Activated gamma-delta T cell treated with Interleukin-2 at 50 U/mL for 16 hours (primary cell): ENCODE results near the gene NCBP2L.
"Not testable (repeated sequence)": the region's sequence is repeated elsewhere in the genome, so short reads cannot be mapped to it uniquely, and the experiment has no call there.

Experiments used
- DNase-seq: peaks from one replicate; pipeline ENCODE4 v3.0.0-alpha.2; 2020

NCBP2L gene

GRCh38 chrX:107753187-107753586 lies 24.3 kb upstream of the NCBP2L start:
- no peak for DNase-seq

- DNase-seq: no peak
Measured at GRCh38 chrX:107755721-107756120, 21.8 kb upstream of the NCBP2L start.

GRCh38 chrX:107758231-107758766 lies 19.2 kb upstream of the NCBP2L start:
- no peak for DNase-seq

GRCh38 chrX:107760304-107761077 lies 17.0 kb upstream of the NCBP2L start:
- DNase-seq: no peak

- no peak for DNase-seq
Measured at GRCh38 chrX:107763647-107764046, 13.9 kb upstream of the NCBP2L start.

- DNase-seq: no peak
Measured at GRCh38 chrX:107764845-107765608, 12.5 kb upstream of the NCBP2L start.

GRCh38 chrX:107766470-107767150 lies 10.9 kb upstream of the NCBP2L start:
- DNase-seq: no peak

- no peak for DNase-seq
Measured at GRCh38 chrX:107768051-107768450, 9.5 kb upstream of the NCBP2L start.

- no peak for DNase-seq
Measured at GRCh38 chrX:107769581-107770317, 7.8 kb upstream of the NCBP2L start.

- no peak for DNase-seq
Measured at GRCh38 chrX:107773206-107773605, 4.3 kb upstream of the NCBP2L start.

GRCh38 chrX:107773906-107774435 lies 3.6 kb upstream of the NCBP2L start:
- DNase-seq: no peak

- peak; percentile 6 for DNase-seq
Measured at GRCh38 chrX:107775000-107775733, 2.4 kb upstream of the NCBP2L start.

- DNase-seq: peak; percentile 33
Measured at GRCh38 chrX:107775734-107776511, 1.6 kb upstream of the NCBP2L start, which contains the start of gene TSC22D3. Gene TSC22D3 (minus strand): TSS chrX:107775787. CDS start chrX:107775419, 368 bp downstream.

- DNase-seq: peak; percentile 70
Measured at GRCh38 chrX:107776649-107777535, 641 bp upstream of the NCBP2L start.

GRCh38 chrX:107780525-107780924 lies 3.0 kb downstream of the NCBP2L start:
- no peak for DNase-seq

GRCh38 chrX:107787827-107788226 lies 10.3 kb downstream of the NCBP2L start:
- no peak for DNase-seq

GRCh38 chrX:107804427-107804826 lies 26.9 kb downstream of the NCBP2L start:
- DNase-seq: no peak

GRCh38 chrX:107805179-107805578 lies 27.6 kb downstream of the NCBP2L start:
- no peak for DNase-seq

GRCh38 chrX:107810053-107810452 lies 32.5 kb downstream of the NCBP2L start:
- not testable (repeated sequence) for DNase-seq
